NCI-H526 treated with DMSO at 0.1 percent for 48 hours (cell line): Measurements from ENCODE around the gene C3orf22.

Experiments
- DNase-seq: peaks from one replicate; lab custom pipeline; 2025; lab: John Stamatoyannopoulos, UW

C3orf22 gene

GRCh38 chr3:126512916-126513650 is 45.6 kb downstream of the C3orf22 start:
- DNase-seq: no peak

GRCh38 chr3:126512026-126512425 is 46.7 kb downstream of the C3orf22 start:
- no peak for DNase-seq

DNA sequence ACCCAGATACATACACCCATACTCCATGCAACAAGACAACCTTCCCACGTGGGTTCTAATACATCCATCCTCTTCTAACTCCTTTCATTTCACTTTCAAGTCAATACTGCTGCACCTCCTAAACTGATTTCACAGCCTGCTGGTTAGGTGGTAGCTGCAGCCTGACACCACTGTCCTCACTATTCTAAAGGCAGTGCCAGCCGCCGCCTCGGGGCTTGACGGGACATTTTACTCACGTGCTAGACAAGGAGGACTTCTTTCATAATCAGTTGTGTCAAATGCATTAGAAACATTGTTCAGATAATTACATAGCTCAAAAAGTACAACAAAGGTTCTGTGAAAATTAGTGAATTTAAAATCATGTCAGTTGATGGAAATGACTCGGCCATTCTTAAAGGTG is 47.4 kb downstream of the C3orf22 start:
- no peak for DNase-seq

DNA sequence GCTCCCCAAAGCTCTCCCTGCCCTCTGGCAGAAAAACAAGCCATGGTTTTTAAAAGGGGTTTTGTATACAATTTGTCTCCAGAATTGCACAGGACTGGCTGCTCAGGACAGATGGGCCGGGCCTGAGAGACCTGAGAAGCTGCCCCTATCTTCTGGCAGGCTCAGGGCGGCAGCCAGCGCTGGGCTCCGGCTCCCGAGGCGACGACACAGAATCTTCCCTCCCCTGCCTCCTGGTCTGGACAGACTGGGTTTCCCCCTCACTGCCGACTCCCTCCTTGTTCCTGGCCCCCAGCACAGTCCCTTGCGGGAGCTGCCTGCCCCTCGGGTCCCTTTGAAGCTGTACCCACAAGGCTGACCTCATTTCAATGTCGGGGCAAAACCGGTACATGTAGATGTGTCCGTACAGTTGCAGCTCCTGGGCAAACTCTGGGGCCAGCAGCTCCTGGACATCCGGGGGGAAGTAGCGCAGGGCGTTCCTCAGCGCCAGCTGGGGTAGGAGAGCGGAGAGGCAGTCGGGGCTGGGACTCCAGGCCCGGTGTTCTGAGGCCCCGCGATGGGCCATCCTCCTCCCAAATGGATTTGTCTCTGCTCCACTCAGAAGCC is 48.3 kb downstream of the C3orf22 start:
- DNase-seq: no peak

- no peak for DNase-seq
Observed at GRCh38 chr3:126509597-126510307, 49.0 kb downstream of the C3orf22 start.

GRCh38 chr3:126508564-126508964 is 50.2 kb downstream of the C3orf22 start:
- no peak for DNase-seq

GRCh38 chr3:126507886-126508285 is 50.8 kb downstream of the C3orf22 start:
- DNase-seq: no peak

- DNase-seq: no peak
Observed at GRCh38 chr3:126503701-126504100, 55.0 kb downstream of the C3orf22 start.

DNA sequence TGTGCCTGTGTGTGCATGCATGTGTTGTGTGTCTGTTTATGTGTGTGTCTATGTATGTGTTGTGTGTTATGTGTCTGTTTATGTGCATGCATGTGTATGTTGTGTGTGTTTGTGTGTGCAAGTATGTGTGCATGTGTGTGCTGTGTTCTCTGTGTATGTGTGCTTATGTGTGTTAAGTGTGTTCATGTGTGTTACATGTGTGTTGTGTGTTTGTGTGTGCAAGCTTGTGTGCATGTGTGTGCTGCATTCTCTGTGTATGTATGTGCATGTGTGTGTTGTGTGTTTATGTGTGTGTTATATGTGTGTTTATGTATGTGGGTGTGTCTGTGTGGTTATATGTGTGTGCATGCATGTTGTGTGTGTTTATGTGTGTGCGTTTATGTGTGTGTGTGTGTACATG is 56.1 kb downstream of the C3orf22 start:
- no peak for DNase-seq

- no peak for DNase-seq
Observed at GRCh38 chr3:126501736-126502135, 57.0 kb downstream of the C3orf22 start.

DNA sequence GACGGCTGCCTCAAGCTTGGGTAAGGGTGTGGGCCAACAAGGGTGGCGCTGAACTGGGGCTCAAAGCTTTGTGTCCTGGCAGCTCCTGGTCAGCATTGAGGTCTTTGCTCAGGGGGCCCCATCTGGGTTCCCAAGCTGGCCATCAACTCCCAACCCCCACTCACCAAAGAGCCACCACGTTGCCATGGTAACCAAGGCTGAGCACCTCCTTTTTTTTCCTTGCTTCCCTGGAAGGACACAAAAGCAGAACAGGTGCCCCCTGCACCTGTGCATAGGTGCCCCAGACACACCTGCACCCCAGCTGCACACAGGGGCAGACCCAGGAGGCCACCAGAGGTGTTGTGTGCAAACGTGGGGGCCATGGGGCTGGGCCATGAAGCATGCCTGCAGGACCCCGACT is 57.7 kb downstream of the C3orf22 start:
- no peak for DNase-seq

DNA sequence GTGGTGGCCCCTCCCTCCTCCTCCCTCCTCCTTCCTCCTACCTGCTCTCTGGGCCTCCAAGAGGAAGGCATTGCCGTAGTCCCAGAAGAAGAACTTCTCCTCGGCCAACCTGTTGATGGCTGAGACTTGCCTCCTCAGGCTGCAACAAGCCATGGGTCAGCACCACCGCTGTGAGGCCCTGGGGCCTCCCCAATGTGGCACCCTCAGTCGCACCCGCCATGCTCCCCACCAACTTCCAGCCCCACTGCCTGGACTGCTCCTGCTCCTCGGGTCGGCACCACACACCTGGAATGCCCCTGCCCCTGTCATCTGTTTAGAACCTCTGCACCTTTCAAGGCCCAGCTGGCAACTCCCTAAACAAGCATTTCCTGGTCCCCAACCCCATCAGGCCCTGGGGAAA is 58.7 kb downstream of the C3orf22 start:
- no peak for DNase-seq
